Large intestine (tissue), 3 donors: ENCODE results near the gene IRGC. TPM values are rescaled to one million over a fixed set of nuclear protein-coding genes. Genes with fewer than 3 reads are reported as not detected.
A peak's percentile ranks its signal among the peaks of the same experiment; 100 is the strongest.

Experiments used
- DNase-seq, 2 donors: peaks; one replicate each; pipeline versions ENCODE4 v3.0.0 to v3.0.0-alpha.2; 2013
- H3K27ac ChIP-seq: one replicate; pipeline ENCODE4 v1.5.1; 2013; ENCODE audit warnings: low read length
- H3K27me3 ChIP-seq: 2 replicates; pipeline ENCODE4 v1.6.1; 2013; ENCODE audit warnings: low read length; ENCODE audit not compliant: control insufficient read depth, insufficient read depth
- H3K36me3 ChIP-seq: 2 replicates; pipeline ENCODE4 v1.6.1; 2013; ENCODE audit warnings: low read length; ENCODE audit not compliant: control insufficient read depth, insufficient read depth
- H3K4me1 ChIP-seq: one replicate; pipeline ENCODE4 v1.6.1; 2013; ENCODE audit warnings: low read length; ENCODE audit not compliant: control insufficient read depth, insufficient read depth
- H3K4me3 ChIP-seq: one replicate; pipeline ENCODE4 v1.5.1; 2013; ENCODE audit warnings: low read length
- H3K9me3 ChIP-seq: one replicate; pipeline ENCODE4 v1.6.1; 2013; ENCODE audit warnings: mild to moderate bottlenecking, low read depth, low read length, moderate library complexity; ENCODE audit not compliant: control insufficient read depth
- WGBS: methylation state at CpG from one replicate; pipeline ENCODE4 v1.1.5; 2013; ENCODE audit warnings: low lambda C conversion rate; ENCODE audit not compliant: insufficient coverage; 5-methylcytosine and 5-hydroxymethylcytosine counted together
- polyA plus RNA-seq: library from polyadenylated mRNA; unstranded; fragments of 120-200 nt; gene quantifications from one replicate; pipeline ENCODE4 v1.2.1, GENCODE V29; 2013

The IRGC gene
- polyA plus RNA-seq, 1 donor, result 0.03 TPM

- Histone ChIP-seq H3K27me3 (no peaks in the 10 kb centered on the region), H3K4me3 (no peak overlapping the region), H3K9me3 (no peaks in the 10 kb centered on the region), H3K36me3 (peaks cover 82% of the 10 kb centered on the region), H3K4me1 (peaks cover 22% of the 10 kb centered on the region), H3K27ac (peak overlapping the region; percentile 85)
- no CpG with 5 or more reads among the region's 16 CpGs for WGBS
- peak; percentile 77 to 83 for DNase-seq
Measured at GRCh38 chr19:43739439-43740235, 23.8 kb downstream of the IRGC start.

- WGBS, result 96% methylated on average over 3 of the region's 10 CpGs
- no peaks in the 10 kb centered on the region for H3K27me3 ChIP-seq
- DNase-seq, result no peak
- no peak overlapping the region for H3K27ac ChIP-seq
- peaks cover 22% of the 10 kb centered on the region for H3K4me1 ChIP-seq
- no peaks in the 10 kb centered on the region for H3K9me3 ChIP-seq
- H3K4me3 ChIP-seq, result no peak overlapping the region
- H3K36me3 ChIP-seq, result peaks cover 80% of the 10 kb centered on the region
Measured at GRCh38 chr19:43741075-43741825, 25.4 kb downstream of the IRGC start.

- peaks cover 22% of the 10 kb centered on the region for H3K4me1 ChIP-seq
- no peak overlapping the region for H3K27ac ChIP-seq
- H3K27me3 ChIP-seq, result no peaks in the 10 kb centered on the region
- H3K36me3 ChIP-seq, result peaks cover 82% of the 10 kb centered on the region
- WGBS, result 100% methylated on average over 1 of the region's 3 CpGs
- DNase-seq, result no peak
- H3K4me3 ChIP-seq, result no peak overlapping the region
- H3K9me3 ChIP-seq, result no peaks in the 10 kb centered on the region
Measured at GRCh38 chr19:43743059-43743458, 27.2 kb downstream of the IRGC start.

GRCh38 chr19:43747557-43748204 lies 31.8 kb downstream of the IRGC start:
- no peak for DNase-seq
- H3K4me3 ChIP-seq, result no peak overlapping the region
- WGBS, result no CpG with 5 or more reads among the region's 16 CpGs
- H3K27me3 ChIP-seq, result no peaks in the 10 kb centered on the region
- no peaks in the 10 kb centered on the region for H3K9me3 ChIP-seq
- H3K27ac ChIP-seq, result no peak overlapping the region
- no peaks in the 10 kb centered on the region for H3K4me1 ChIP-seq
- peaks cover 78% of the 10 kb centered on the region for H3K36me3 ChIP-seq

GRCh38 chr19:43748205-43748594 lies 32.3 kb downstream of the IRGC start:
- no CpG with 5 or more reads among the region's 4 CpGs for WGBS
- no peak for DNase-seq
- Histone ChIP-seq H3K9me3 (no peaks in the 10 kb centered on the region), H3K4me3 (no peak overlapping the region), H3K4me1 (peaks cover 4% of the 10 kb centered on the region), H3K27me3 (no peaks in the 10 kb centered on the region), H3K36me3 (peaks cover 74% of the 10 kb centered on the region), H3K27ac (no peak overlapping the region)

- Histone ChIP-seq H3K36me3 (peaks cover 69% of the 10 kb centered on the region), H3K27ac (no peak overlapping the region), H3K27me3 (no peaks in the 10 kb centered on the region)
Measured at GRCh38 chr19:43748685-43749084, 32.8 kb downstream of the IRGC start.

GRCh38 chr19:43749152-43749551 lies 33.3 kb downstream of the IRGC start:
- Histone ChIP-seq H3K27ac (no peak overlapping the region), H3K36me3 (peaks cover 64% of the 10 kb centered on the region), H3K27me3 (no peaks in the 10 kb centered on the region), H3K9me3 (no peaks in the 10 kb centered on the region), H3K4me3 (no peak overlapping the region), H3K4me1 (peaks cover 10% of the 10 kb centered on the region)
- DNase-seq, result no peak
- 94% methylated on average over 5 of the region's 7 CpGs for WGBS

More at GRCh38 chr19:43748685-43749084, 32.8 kb downstream of the IRGC start:
- DNase-seq, result no peak
- Histone ChIP-seq H3K4me1 (peaks cover 9% of the 10 kb centered on the region), H3K9me3 (no peaks in the 10 kb centered on the region), H3K4me3 (no peak overlapping the region)
- 100% methylated on average over 1 of the region's 4 CpGs for WGBS

- Histone ChIP-seq H3K4me3 (no peak overlapping the region), H3K9me3 (no peaks in the 10 kb centered on the region), H3K27me3 (no peaks in the 10 kb centered on the region), H3K4me1 (peaks cover 10% of the 10 kb centered on the region), H3K27ac (no peak overlapping the region), H3K36me3 (peaks cover 58% of the 10 kb centered on the region)
- no peak for DNase-seq
- no CpG with 5 or more reads among the region's 1 CpG for WGBS
Measured at GRCh38 chr19:43749898-43750297, 34.0 kb downstream of the IRGC start.

GRCh38 chr19:43751466-43752220 lies 35.8 kb downstream of the IRGC start:
- peaks cover 47% of the 10 kb centered on the region for H3K36me3 ChIP-seq
- H3K9me3 ChIP-seq, result no peaks in the 10 kb centered on the region
- no peak overlapping the region for H3K27ac ChIP-seq
- WGBS, result no CpG with 5 or more reads among the region's 4 CpGs
- no peak overlapping the region for H3K4me3 ChIP-seq
- H3K27me3 ChIP-seq, result no peaks in the 10 kb centered on the region
- DNase-seq, result no peak
- H3K4me1 ChIP-seq, result peaks cover 10% of the 10 kb centered on the region
